HG02981 (cell line): ENCODE measurements around the gene RNF41.
"Not testable (repeated sequence)": the region's sequence is repeated elsewhere in the genome, so short reads cannot be mapped to it uniquely, and the experiment has no call there.

Experiments used
- ATAC-seq: cut with Tn5 transposase; IDR thresholded peaks from one replicate; pipeline ENCODE4 v1.9.1; 2021; ENCODE audit warnings: mild to moderate bottlenecking, moderate library complexity; ENCODE audit not compliant: unreplicated experiment

The RNF41 gene

GRCh38 chr12:56178347-56178746 lies 43.4 kb downstream of the RNF41 start:
- no peak for ATAC-seq

DNA sequence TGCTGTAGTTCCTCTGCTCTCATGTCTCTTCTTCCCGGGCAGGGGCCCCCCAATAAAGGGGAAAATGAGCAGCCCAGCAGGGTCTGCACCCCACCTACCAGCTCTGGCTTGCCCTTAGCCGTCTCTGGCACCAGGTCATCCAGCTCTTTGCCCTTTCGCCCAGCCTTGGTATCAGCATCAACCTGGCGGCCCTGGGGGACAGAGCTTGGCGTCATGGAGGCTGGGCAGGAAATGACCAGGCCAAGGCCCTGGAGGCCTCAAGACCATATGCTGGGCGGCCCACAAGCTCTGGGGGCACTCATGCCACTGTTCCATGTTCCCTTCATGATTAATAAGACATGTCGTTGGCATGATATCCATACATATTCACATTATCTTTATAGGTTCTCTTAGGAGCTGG lies 48.9 kb downstream of the RNF41 start:
- no peak for ATAC-seq

DNA sequence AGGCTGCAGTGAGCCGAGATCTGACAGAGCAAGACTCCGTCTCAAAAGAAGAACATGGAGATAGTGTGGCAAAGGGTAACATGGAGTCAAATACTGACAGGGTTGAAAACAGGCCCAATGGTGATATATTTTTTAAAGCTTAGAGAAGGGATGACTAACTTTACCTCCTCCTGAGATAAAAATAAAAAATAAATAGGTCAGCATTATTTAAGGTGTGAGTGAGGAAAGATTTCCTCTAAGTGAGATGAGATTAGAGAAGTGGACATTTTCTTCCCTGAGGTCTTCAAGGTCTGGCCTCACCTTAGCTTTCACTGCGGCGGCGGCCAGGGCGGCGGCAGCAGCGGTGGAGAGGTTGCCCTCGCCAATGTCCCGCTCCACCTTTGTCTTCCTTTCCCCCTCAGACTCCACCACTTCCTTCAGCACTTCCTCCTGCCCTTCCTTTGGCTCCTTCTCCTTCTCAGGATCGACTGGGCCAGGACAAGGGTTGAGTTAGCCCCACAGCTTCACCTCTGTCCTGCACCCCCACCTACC lies 52.4 kb downstream of the RNF41 start:
- no peak for ATAC-seq

- ATAC-seq, result no peak
Measured at GRCh38 chr12:56165369-56165768, 56.4 kb downstream of the RNF41 start.

- ATAC-seq, result no peak
Measured at GRCh38 chr12:56164345-56164729, 57.4 kb downstream of the RNF41 start.

DNA sequence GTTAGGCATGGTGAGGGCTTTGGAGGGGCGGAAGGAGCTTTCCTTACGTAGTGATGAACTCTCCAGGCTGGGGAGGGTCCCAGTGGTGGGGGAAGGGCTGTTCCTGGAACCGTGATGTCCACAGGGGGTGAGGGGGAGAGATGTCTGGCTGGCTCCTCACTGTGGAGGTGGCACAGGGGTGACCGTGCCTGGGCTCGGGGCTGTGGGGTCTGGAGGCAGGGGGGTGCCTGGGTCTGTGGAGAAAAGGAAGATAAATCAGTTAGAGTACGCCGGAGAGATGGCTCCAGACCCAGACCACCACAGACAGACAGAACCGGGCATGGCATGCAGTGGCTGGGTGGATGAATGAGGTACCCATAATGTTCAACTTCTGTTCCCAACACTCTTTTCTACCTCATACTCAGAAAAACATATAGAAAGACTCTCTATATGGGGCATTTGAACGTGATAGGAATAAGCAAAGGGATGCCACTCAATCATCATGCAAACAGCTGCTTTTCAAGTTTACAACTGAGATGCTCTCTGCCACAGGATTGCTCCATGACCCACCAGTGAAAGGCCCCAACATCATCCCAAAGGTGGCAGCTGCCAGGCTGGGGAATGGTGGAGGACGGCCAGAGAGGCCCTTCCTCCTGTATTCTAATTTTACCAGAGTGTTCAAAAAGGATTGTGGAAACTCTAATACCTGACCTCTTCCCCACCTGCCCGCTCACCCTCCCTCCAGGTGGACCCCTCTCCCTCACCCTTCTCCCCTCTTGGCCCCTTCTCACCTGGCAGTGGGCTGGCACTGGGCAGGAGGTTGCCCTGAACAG lies 58.0 kb downstream of the RNF41 start:
- no peak for ATAC-seq

- ATAC-seq, result no peak
Measured at GRCh38 chr12:56162468-56163290, 59.0 kb downstream of the RNF41 start.

DNA sequence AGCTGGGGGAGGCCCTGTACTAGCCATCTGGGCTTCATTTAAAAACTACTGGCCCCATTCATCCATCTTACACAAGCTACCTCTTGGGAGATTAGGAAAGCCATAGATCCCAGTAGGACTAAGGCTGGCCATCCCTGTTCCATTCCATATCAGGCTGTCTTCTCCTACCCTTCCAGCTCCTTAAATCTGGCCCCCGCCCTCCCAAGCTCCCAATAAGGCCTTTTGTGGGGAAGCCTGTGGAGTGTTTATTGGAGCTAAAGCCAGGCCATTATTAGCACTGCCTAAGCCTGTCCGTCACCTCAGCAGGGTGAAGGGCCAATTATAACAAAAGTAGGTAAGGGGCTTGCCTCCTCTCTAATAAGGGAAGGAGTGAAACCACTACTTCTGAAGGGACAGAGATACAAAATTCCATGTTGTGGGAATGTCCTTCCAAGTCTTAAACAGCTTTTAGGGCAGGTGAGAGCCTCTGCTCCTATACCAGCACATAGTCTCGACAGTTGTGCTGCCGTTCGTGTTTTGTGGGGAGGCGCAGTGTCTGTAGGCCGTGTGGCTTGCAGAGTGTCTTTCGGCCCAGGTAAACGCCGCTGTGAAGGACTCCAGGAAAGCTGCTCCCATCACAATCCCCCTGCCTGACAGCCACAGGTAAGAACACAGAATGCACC lies 59.9 kb downstream of the RNF41 start:
- ATAC-seq, result no peak

GRCh38 chr12:56160894-56161689 lies 60.6 kb downstream of the RNF41 start:
- no peak for ATAC-seq

GRCh38 chr12:56160193-56160763 lies 61.4 kb downstream of the RNF41 start:
- no peak for ATAC-seq

DNA sequence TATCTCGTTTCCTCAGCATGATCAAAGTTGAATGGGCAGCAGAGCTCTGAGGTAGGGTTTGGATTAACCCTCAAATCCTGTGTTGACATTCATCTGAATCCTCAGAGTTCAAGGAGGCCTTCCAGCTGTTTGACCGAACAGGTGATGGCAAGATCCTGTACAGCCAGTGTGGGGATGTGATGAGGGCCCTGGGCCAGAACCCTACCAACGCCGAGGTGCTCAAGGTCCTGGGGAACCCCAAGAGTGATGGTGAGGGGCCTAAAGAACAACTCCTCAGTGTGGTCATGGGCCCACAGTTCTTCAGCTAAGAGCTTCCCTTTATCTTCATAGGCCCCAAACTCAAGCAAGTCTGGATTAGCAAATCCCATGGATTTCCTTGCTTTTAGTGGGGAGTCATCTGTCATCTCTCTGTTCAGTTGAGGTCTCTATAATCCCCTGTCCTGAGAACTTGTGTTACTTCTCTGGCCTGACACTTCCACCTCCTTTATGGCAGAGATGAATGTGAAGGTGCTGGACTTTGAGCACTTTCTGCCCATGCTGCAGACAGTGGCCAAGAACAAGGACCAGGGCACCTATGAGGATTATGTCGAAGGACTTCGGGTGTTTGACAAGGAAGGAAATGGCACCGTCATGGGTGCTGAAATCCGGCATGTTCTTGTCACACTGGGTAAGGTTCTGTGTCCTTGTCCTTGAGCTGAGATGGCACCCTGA lies 62.1 kb downstream of the RNF41 start:
- ATAC-seq, result no peak

DNA sequence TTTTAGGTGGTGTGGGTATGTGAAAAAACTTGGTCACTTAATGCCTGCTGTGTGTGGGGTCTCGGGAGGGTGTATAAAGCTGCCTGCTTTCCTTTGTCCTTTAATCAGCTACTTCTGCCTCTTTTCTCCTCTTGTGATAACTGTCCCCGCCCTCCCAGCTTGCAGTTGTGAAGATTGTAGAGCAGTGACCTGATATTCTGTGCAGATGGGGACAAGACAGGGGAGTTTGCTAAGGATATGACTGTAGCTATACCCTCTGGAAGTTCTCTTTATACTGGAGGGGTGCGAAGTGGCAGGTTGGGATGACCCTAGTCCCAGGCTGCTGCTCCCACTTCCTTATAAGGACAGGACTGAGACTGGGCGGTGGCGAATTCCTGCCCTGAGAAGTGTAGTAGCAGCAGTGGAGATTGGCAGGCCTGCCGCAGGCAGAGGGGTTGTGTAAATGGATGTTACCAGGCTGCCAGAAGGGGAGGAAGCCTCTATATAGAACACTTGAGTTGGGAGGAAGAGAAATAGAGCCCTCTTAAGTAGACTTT lies 62.7 kb downstream of the RNF41 start:
- ATAC-seq, result no peak

DNA sequence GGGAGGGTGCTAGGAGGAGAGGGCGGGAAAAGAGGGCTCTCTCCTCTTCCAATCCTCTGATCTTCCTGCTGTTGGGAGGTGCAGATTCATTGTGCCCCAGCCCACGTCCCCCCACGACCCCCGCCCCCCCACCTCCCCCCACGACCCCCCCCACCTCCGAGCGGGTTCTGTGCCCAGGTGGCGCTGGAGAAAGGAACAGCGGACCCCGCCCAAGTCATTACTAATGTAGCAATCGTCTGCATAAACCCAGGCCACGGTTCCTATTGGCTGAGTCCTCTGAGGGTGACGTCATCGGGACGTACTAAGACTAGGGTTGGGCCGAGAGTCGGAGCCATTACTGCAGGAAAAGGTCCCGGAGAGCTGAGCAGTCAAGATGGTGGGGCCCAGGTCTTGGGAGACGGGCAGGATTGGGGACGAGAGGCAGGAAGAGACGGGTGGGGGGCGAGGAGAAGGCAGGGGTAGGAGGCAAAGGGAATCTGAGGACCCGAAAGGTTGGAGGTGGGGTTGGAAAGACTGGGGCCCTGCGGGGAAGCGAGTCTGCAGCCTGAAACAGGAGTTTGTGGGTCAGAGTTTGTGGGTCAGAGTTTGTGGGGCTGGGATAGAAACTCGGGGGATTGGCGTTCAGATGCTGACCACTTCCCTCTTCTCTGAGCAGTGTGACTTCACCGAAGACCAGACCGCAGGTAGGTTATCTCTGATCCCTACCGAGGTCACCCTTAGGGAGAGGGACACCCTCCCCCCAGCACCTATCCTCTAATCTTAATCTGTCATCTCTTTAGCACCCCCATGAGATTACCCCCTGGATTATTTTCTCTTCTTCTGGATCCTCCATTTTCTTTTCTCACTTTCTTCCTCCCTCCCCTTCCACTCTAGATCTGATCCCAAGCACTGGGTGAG lies 63.4 kb downstream of the RNF41 start, which contains the start of gene MYL6:
TSS of gene MYL6 (plus strand) at position 331 of the 897 bp plus-strand sequence. CDS start at position 374, 43 bp downstream.
- ATAC-seq, result peak; percentile 82

GRCh38 chr12:56157201-56158028 lies 64.3 kb downstream of the RNF41 start:
- ATAC-seq, result peak; percentile 36

DNA sequence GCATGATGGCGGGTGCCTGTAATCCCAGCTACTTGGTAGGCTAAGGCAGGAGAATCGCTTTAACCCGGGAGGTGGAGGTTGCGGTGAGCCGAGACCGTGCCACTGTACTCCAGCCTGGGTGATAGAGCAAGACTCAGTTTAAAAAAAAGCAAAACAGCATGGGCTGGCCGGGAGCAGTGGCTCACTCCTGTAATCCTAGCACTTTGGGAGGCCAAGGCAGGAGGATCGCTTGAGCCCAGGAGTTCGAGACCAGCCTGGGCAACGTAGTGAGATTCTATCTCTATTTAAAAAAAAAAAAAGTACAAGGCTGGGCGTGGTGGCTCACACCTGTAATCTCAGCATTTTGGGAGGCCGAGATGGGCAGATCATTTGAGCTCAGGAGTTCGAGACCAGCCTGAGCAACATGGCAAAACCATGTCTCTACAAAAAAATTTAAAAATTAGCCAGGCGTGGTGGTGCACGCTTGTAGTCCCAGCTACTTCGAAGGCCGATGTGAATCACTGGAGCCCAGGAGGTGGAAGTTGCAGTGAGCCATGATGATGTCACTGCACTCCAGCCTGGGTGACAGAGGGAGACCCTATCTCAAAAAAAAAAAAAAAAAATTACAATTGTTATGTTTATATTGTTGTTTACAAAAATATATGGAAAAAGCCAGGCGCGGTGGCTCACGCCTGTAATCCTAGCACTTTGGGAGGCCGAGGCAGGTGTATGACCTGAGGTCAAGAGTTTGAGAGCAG lies 65.1 kb downstream of the RNF41 start:
- not testable (repeated sequence) for ATAC-seq

DNA sequence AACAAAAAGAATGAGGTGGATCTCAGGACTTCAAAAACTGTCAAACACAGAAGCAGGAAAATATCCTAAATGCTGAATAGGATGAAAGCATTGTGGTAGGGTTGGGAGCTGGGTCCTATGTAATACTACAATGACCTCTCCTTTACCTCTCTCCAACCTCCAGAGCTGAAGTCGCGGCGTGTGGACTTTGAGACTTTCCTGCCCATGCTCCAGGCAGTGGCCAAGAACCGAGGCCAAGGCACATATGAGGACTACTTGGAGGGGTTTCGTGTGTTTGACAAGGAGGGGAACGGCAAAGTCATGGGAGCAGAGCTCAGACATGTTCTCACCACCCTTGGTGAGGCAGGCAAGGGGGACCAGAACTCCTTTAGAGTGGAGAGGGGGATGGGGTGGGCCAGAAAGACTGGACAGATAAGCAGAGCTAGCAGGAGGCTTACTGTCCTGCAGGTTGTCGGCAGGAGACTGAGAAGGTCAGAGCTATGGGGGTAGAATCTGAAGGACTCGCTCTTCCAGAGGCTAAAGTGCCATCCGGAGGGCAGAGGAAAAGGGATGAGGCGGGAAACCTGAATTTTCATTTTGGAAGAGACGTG lies 66.4 kb downstream of the RNF41 start:
- ATAC-seq, result no peak
